Cardiac muscle cell (in vitro differentiated cells and primary cell): ENCODE data around the gene PLXNA2. TPM values are rescaled to one million over a fixed set of nuclear protein-coding genes. Genes with fewer than 3 reads are reported as not detected.

Experiments
- DNase-seq, 2 donors: peaks; one replicate each; pipeline versions ENCODE4 v3.0.0 to v3.0.0-alpha.2; 2010 to 2017; ENCODE audit warnings: low read depth in 1 of 2, low spot score in 1 of 2
- H3K27ac ChIP-seq: fragments of 200-600 bp; sonication (generic); 2 replicates; pipeline ENCODE4 v1.5.1; 2016
- H3K27me3 ChIP-seq: fragments of 200-600 bp; sonication (generic); 2 replicates; pipeline ENCODE4 v1.6.0; 2016; ENCODE audit warnings: control low read depth
- H3K36me3 ChIP-seq: fragments of 200-600 bp; sonication (generic); 2 replicates; pipeline ENCODE4 v1.5.1; 2016; ENCODE audit warnings: control low read depth
- H3K4me1 ChIP-seq: fragments of 200-600 bp; sonication (generic); 2 replicates; pipeline ENCODE4 v1.8.1; 2017; ENCODE audit warnings: low read depth, mild to moderate bottlenecking, mixed run types
- H3K4me3 ChIP-seq: fragments of 200-600 bp; sonication (generic); 2 replicates; pipeline ENCODE4 v1.5.1; 2016; ENCODE audit warnings: mild to moderate bottlenecking
- H3K9me3 ChIP-seq: fragments of 200-600 bp; sonication (generic); 2 replicates; pipeline ENCODE4 v1.5.1; 2017; ENCODE audit warnings: low read depth, mild to moderate bottlenecking, control low read depth
- CTCF ChIP-seq: IDR thresholded peaks from 2 replicates; pipeline ENCODE4 v1.5.1; 2012; ENCODE audit warnings: low read depth, mild to moderate bottlenecking, low read length
- polyA plus RNA-seq: library from polyadenylated mRNA; unstranded; fragments of >200 nt; fragmentation: Nextera tagmentation; extraction: Ambion mirVana; gene quantifications from 2 replicates; pipeline ENCODE4 v1.2.1, GENCODE V29; 2016
- total RNA-seq: library from RNA; depleted of rRNA; stranded (reverse); fragments of >200 nt; gene quantifications from 2 replicates; pipeline ENCODE4 v1.2.3, GENCODE V29; 2016

PLXNA2 gene
- total and polyA plus RNA-seq, 2 experiments from 2014 or later: 23.2 to 55.3 TPM

GRCh38 chr1:208007319-208007937 lies 236.8 kb downstream of the PLXNA2 start:
- H3K4me3 ChIP-seq: no peak overlapping the region
- peak in 1 of 2 donors; percentile 21 for DNase-seq
- H3K27me3 ChIP-seq: no peaks in the 10 kb centered on the region
- no peak for TF ChIP-seq CTCF
- H3K36me3 ChIP-seq: no peaks in the 10 kb centered on the region
- no peak overlapping the region for H3K27ac ChIP-seq
- no peaks in the 10 kb centered on the region for H3K9me3 ChIP-seq
- H3K4me1 ChIP-seq: no peaks in the 10 kb centered on the region

- H3K36me3 ChIP-seq: no peaks in the 10 kb centered on the region
- DNase-seq: peak in 1 of 2 donors; percentile 67
These were observed 237.8 kb downstream of the PLXNA2 start for GRCh38 chr1:208006258-208006920.

GRCh38 chr1:208004851-208005250 lies 239.3 kb downstream of the PLXNA2 start:
- Histone ChIP-seq H3K4me3 (no peak overlapping the region), H3K27me3 (no peaks in the 10 kb centered on the region), H3K27ac (no peak overlapping the region), H3K9me3 (no peaks in the 10 kb centered on the region), H3K36me3 (no peaks in the 10 kb centered on the region), H3K4me1 (no peaks in the 10 kb centered on the region)
- peak in 1 of 2 donors; percentile 58 for DNase-seq
- no peak for TF ChIP-seq CTCF

More at GRCh38 chr1:208006258-208006920, 237.8 kb downstream of the PLXNA2 start:
- no peak overlapping the region for H3K27ac ChIP-seq
- no peak overlapping the region for H3K4me3 ChIP-seq
- TF ChIP-seq CTCF: no peak
- no peaks in the 10 kb centered on the region for H3K9me3 ChIP-seq
- no peaks in the 10 kb centered on the region for H3K4me1 ChIP-seq
- H3K27me3 ChIP-seq: no peaks in the 10 kb centered on the region

GRCh38 chr1:208003241-208003640 lies 240.9 kb downstream of the PLXNA2 start:
- Histone ChIP-seq H3K36me3 (no peaks in the 10 kb centered on the region), H3K4me3 (no peak overlapping the region), H3K27ac (no peak overlapping the region), H3K9me3 (no peaks in the 10 kb centered on the region), H3K27me3 (no peaks in the 10 kb centered on the region), H3K4me1 (no peaks in the 10 kb centered on the region)
- no peak for TF ChIP-seq CTCF
- no peak for DNase-seq

- H3K4me3 ChIP-seq: no peak overlapping the region
- no peak for DNase-seq
- H3K27me3 ChIP-seq: no peaks in the 10 kb centered on the region
- H3K9me3 ChIP-seq: no peaks in the 10 kb centered on the region
- H3K27ac ChIP-seq: no peak overlapping the region
- H3K4me1 ChIP-seq: no peaks in the 10 kb centered on the region
- H3K36me3 ChIP-seq: no peaks in the 10 kb centered on the region
- no peak for TF ChIP-seq CTCF
These were observed 241.5 kb downstream of the PLXNA2 start for GRCh38 chr1:208002672-208003071.
